Thyroid gland (tissue), 4 donors: ENCODE measurements around the gene PLXNC1.

ENCODE experiments used
- POLR2A ChIP-seq, 2 donors: fragments of 450-650 bp; IDR thresholded peaks; one replicate each; pipeline ENCODE4 v1.6.1; 2017; ENCODE audit warnings: antibody characterized with exemption in 2 of 2, mild to moderate bottlenecking in 2 of 2, moderate library complexity in 1 of 2
- TF ChIP-seq, protein P1 (sequence below), 6 experiments: fragments of 200-600 bp in 3 of 6; fragments of 450-650 bp in 3 of 6; sonication (generic) in 3 of 6; IDR thresholded peaks; one replicate each; pipeline ENCODE4 v1.5.1; 2016 to 2019; ENCODE audit warnings: antibody characterized with exemption in 6 of 6, mild to moderate bottlenecking in 2 of 6, inconsistent platforms in 1 of 6, moderate library complexity in 1 of 6

- TF ChIP-seq, protein P1, sequence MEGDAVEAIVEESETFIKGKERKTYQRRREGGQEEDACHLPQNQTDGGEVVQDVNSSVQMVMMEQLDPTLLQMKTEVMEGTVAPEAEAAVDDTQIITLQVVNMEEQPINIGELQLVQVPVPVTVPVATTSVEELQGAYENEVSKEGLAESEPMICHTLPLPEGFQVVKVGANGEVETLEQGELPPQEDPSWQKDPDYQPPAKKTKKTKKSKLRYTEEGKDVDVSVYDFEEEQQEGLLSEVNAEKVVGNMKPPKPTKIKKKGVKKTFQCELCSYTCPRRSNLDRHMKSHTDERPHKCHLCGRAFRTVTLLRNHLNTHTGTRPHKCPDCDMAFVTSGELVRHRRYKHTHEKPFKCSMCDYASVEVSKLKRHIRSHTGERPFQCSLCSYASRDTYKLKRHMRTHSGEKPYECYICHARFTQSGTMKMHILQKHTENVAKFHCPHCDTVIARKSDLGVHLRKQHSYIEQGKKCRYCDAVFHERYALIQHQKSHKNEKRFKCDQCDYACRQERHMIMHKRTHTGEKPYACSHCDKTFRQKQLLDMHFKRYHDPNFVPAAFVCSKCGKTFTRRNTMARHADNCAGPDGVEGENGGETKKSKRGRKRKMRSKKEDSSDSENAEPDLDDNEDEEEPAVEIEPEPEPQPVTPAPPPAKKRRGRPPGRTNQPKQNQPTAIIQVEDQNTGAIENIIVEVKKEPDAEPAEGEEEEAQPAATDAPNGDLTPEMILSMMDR (IDR thresholded peaks at IDR 0.05) = no peak
- TF ChIP-seq POLR2A (IDR thresholded peaks at IDR 0.05) = no peak
Measured at GRCh38 chr12:94211021-94211420, 62.6 kb downstream of the PLXNC1 start.
